Middle frontal gyrus (tissue), 1 donor: ENCODE results near the gene SLC26A8.
"Not testable (repeated sequence)": the region's sequence is repeated elsewhere in the genome, so short reads cannot be mapped to it uniquely, and the experiment has no call there.

Experiments
- DNase-seq: peaks from one replicate; pipeline ENCODE4 v3.0.0-alpha.2; 2015; ENCODE audit warnings: low spot score; ENCODE audit errors: extremely low spot score

The SLC26A8 gene

GRCh38 chr6:36019167-36019566, 5.3 kb downstream of the SLC26A8 start:
- no peak for DNase-seq

DNA sequence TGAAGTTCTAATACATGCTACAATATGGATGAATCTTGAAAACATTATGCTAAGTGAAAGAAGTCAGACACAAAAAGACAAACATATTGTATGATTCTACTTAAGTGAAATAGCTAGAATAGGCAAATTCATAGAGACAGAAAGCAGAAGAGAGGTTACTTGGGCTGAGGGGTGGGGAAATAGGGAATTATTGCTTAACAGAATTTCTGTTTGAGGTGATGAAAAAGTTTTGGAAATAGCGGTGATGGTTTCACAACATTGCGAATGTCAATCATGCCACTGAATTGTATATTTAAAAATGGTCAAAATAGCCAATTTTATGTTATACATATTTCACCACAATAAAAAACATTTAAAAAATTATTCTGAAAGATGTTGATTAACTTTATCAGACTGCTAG, 6.1 kb downstream of the SLC26A8 start:
- DNase-seq: no peak

GRCh38 chr6:36015666-36016065, 8.8 kb downstream of the SLC26A8 start:
- DNase-seq: no peak

- DNase-seq: no peak
Measured at GRCh38 chr6:36000451-36000850, 24.0 kb downstream of the SLC26A8 start.

DNA sequence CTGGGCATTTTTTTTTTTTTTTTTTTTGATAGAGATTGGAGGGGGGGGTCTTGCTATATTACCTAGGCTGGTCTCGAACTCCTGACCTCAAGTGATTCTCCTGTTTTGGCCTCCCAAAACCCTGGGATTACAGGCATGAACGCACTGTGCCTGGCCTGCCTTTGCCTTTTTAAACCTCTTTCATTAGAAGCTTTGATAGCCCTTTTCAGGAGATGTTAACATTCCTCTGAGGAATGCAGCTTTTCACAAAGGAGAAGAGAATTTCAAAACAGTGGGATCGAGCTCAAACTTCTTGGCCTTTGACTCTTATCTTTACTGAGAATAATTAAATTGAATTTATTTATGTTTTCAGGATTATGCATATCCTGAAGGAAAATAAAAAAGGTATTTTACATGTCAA, 31.3 kb downstream of the SLC26A8 start:
- DNase-seq: no peak

GRCh38 chr6:35988047-35988446, 36.4 kb downstream of the SLC26A8 start:
- DNase-seq: not testable (repeated sequence)

GRCh38 chr6:35984701-35985100, 39.7 kb downstream of the SLC26A8 start:
- no peak for DNase-seq

- DNase-seq: no peak
Measured at GRCh38 chr6:35980991-35981645, 43.3 kb downstream of the SLC26A8 start.

DNA sequence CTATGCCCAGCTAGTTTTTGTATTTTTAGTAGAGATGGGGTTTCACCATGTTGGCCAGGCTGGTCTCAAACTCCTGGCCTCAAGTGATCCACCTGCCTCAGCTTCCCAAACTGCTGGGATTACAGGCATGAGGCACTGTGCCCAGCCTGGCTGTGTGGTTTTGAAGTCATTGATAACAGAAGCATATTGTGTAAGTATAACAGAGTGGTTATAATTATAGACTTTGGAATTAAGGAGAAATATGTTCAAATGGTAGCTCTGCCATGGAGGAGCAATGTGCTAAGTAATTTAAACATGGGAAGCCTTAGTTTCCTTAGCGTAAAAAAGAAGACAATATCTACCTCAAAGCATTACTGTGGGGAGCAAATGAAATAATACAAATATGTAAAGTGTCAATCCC, 44.3 kb downstream of the SLC26A8 start:
- DNase-seq: not testable (repeated sequence)

- no peak for DNase-seq
Measured at GRCh38 chr6:35977308-35977707, 47.1 kb downstream of the SLC26A8 start.

DNA sequence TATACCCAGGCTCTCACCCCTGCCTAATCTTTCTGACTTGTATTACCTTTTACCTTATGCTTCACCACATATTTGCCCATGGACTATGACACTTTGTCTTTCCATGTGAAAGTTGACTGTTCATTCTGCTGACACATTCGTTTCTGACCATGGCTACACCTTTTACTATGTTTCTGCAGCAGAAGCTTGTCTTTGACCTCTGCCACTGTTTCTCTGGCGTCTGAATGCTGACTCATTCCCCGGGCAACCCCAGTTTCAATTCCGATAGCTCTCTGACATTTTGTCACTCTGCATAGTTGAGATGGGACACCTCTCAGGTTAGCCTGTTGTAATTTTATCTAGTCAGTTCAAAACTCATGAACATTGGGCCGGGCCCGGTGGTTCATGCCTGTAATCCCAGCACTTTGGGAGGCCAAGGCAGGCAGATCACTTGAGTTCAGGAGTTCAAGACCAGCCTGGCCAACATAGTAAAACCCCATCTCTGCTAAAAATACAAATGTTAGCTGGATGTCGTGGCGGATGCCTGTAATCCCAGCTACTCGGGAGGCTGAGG, 50.7 kb downstream of the SLC26A8 start:
- DNase-seq: no peak

GRCh38 chr6:35972471-35973367, 51.7 kb downstream of the SLC26A8 start:
- DNase-seq: no peak

DNA sequence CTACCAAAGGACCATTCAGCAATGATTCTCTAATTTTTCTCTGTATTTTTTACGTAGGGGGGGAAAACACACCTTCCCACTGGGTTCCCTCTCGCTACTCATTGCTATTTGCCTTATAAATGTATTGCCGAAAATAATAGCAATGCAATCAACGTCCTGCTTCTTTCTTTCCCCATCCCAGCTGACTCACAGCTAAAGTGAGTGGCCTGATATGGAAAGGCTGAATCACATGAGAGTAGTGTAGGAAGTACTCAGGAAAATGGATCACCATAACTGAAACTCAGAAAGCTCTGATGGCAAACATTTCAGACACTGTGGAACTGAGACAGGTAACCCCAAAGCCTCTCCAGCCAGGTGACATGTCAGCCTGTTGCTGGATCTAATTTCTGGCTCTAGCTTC, 54.3 kb downstream of the SLC26A8 start:
- DNase-seq: no peak

DNA sequence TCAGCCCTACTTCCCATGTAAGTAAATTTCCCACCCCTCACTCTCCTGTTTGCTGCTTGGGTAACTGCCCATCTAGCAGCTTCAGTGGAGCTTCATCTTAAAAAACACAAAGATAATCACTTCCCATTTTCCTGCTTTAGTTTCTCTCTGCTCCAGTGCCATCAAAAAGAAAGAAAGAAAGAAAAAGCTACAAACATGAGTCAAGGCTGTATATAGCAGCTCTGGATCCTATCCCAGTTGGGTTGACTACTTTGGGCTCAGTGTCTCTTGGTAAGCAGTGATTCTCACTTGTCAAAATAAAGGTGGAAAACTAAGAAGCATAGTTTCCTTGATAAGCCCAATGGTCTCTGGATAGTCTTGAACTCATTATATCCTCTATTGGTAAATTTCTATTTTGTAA, 54.8 kb downstream of the SLC26A8 start:
- DNase-seq: no peak

DNA sequence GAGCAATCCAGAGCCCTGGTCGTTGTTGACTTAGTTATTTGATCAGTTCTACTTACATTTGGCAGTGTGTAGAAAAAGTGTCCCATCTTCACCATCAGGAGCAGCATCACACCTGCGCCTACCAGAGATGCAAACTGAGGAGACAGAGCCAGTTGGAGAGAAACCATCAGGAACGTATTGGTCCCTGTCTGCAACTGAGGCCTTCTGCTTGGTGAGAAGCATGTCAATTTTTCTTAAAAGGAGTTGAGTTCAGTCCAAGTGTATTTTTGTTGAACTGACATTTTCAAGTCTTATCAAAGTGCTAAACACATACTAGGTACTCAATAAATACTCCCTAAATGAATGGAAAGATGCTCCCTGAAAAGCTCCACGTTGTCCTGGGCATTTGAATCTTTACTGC, 55.6 kb downstream of the SLC26A8 start:
- peak; percentile 18 for DNase-seq

GRCh38 chr6:35967076-35967774, 57.2 kb downstream of the SLC26A8 start:
- peak; percentile 50 for DNase-seq

- no peak for DNase-seq
Measured at GRCh38 chr6:35962779-35963560, 61.5 kb downstream of the SLC26A8 start.

DNA sequence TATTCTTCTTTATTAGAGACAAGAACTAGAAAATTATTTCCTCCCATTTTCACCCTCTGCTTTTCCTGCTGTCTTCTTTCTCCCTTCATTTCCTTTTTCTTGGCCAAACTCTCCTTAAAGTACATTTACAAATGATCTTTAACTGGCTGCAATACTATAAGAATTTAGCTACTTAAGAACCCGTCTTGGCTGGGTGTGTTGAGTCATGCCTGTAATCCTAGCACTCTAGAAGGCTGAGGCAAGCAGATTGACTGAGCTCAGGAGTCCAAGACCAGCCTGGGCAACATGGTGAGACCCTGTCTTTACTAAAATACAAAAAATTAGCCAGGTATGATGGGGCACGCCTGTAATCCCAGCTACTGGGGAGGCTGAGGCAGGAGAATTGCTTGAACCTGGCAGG, 64.3 kb downstream of the SLC26A8 start:
- DNase-seq: no peak

DNA sequence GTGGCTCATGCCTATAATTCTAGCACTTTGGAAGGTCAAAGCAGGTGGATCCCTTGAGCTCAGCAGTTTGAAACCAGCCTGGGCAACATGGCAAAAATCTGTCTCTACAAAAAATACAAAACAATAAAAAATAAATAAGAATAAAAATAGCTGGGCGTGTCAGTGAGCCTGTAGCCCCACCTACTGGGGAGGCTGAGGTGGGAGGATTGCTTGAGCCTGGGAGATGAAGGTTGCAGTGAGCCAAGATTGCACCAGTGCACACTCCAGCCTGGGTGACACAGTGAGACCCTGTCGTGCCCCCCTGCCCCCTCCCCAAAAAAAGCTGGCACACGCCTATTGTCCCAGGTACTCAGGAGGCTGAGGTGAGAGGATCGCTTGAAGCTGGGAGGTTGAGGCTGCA, 68.5 kb downstream of the SLC26A8 start:
- no peak for DNase-seq

- no peak for DNase-seq
Measured at GRCh38 chr6:35955521-35955920, 68.9 kb downstream of the SLC26A8 start.

- no peak for DNase-seq
Measured at GRCh38 chr6:35955071-35955470, 69.4 kb downstream of the SLC26A8 start.
